Measurements from ENCODE around the gene NDUFS5.

Gene NDUFS5

GRCh38 chr1:39084191-39084590 is 58.0 kb downstream of the NDUFS5 start:
- H3K36me3 ChIP-seq (ENCODE audit: insufficient read depth, low read length): no peaks in the 10 kb centered on the region
- H3K4me1 ChIP-seq (ENCODE audit: control insufficient read depth, insufficient read depth, low read length, unreplicated experiment): peaks cover 15% of the 10 kb centered on the region
- no peaks in the 10 kb centered on the region for H3K79me2 ChIP-seq (ENCODE audit: control insufficient read depth, insufficient read depth, low read length, unreplicated experiment)
- H3K4me3 ChIP-seq (ENCODE audit: low read depth, low read length): no peak overlapping the region
- no peak overlapping the region for H2AFZ ChIP-seq (ENCODE audit: low read length, unreplicated experiment)
- H3K27ac ChIP-seq (ENCODE audit: low read depth, low read length): no peak overlapping the region
- peaks cover 19% of the 10 kb centered on the region for H3K27me3 ChIP-seq (ENCODE audit: insufficient read depth, low read length)

Measured in ACC112 (cell line).